DND-41 (cell line): ENCODE measurements around the gene KPRP.

Experiments used
- ATAC-seq: fragments of 200-7000 bp; cut with Tn5 transposase; 3 replicates; pipeline ENCODE4 v1.9.1; 2021; ENCODE audit warnings: low read depth; ENCODE audit not compliant: insufficient read depth
- DNase-seq: peaks from one replicate; pipeline ENCODE4 v3.0.0-alpha.2; 2020
- H2AFZ ChIP-seq: 2 replicates; pipeline ENCODE4 v1.6.0; 2012; ENCODE audit warnings: low read depth, low read length
- H3K27ac ChIP-seq: 2 replicates; pipeline ENCODE4 v1.5.1; 2012; ENCODE audit warnings: low read length, inconsistent platforms
- H3K27me3 ChIP-seq: fragments of 200-600 bp; sonication (generic); 2 replicates; pipeline ENCODE4 v1.6.0; 2012; ENCODE audit warnings: low read length, mild to moderate bottlenecking, inconsistent platforms; ENCODE audit not compliant: insufficient read depth, poor library complexity
- H3K36me3 ChIP-seq: 2 replicates; pipeline ENCODE4 v1.5.1; 2012; ENCODE audit warnings: low read length, inconsistent platforms; ENCODE audit not compliant: insufficient read depth
- H3K4me1 ChIP-seq: 2 replicates; pipeline ENCODE4 v1.5.1; 2012; ENCODE audit warnings: mild to moderate bottlenecking, low read length; ENCODE audit not compliant: insufficient read depth
- H3K4me2 ChIP-seq: 2 replicates; pipeline ENCODE4 v1.6.0; 2012; ENCODE audit warnings: mild to moderate bottlenecking, moderate library complexity, low read length, inconsistent platforms; ENCODE audit not compliant: insufficient read depth
- H3K4me3 ChIP-seq, 2 experiments: fragments of 200-600 bp in 1 of 2; shearing (Covaris generic) in 1 of 2; 2 replicates each; pipeline ENCODE4 v1.5.1; 2012 to 2016; ENCODE audit warnings: inconsistent platforms in 2 of 2, low read length in 2 of 2, mild to moderate bottlenecking in 2 of 2, low read depth in 1 of 2, moderate library complexity in 1 of 2
- H3K79me2 ChIP-seq: 2 replicates; pipeline ENCODE4 v1.6.0; 2012; ENCODE audit warnings: low read length, inconsistent platforms; ENCODE audit not compliant: insufficient read depth
- H3K9ac ChIP-seq: 2 replicates; pipeline ENCODE4 v1.6.0; 2012; ENCODE audit warnings: low read depth, mild to moderate bottlenecking, inconsistent platforms, low read length, moderate library complexity
- H3K9me3 ChIP-seq: 2 replicates; pipeline ENCODE4 v1.5.1; 2012; ENCODE audit warnings: low read length, moderate library complexity, mild to moderate bottlenecking, inconsistent platforms; ENCODE audit not compliant: insufficient read depth, severe bottlenecking
- H4K20me1 ChIP-seq: 2 replicates; pipeline ENCODE4 v1.6.0; 2012; ENCODE audit warnings: low read length; ENCODE audit not compliant: insufficient read depth
- CTCF ChIP-seq: IDR thresholded peaks from 2 replicates; pipeline ENCODE4 v1.5.1; 2012; ENCODE audit warnings: borderline replicate concordance, low read length, moderate library complexity, mild to moderate bottlenecking; ENCODE audit not compliant: poor library complexity, severe bottlenecking; ENCODE audit errors: extremely low read depth
- EZH2 ChIP-seq: IDR thresholded peaks from 3 replicates; pipeline ENCODE4 v1.6.1; 2012; ENCODE audit warnings: borderline replicate concordance, low read depth, mild to moderate bottlenecking, moderate library complexity, low read length, inconsistent platforms; ENCODE audit not compliant: severe bottlenecking

KPRP gene

GRCh38 chr1:152774875-152775274, 17.1 kb downstream of the KPRP start, which contains the start of gene LCE1F:
LCE1F (plus strand) TSS chr1:152775140; CDS start chr1:152776372, 1,232 bp downstream.
- no peaks in the 10 kb centered on the region for H4K20me1 ChIP-seq
- no peaks in the 10 kb centered on the region for H3K36me3 ChIP-seq
- TF ChIP-seq CTCF = no peak
- no peak for TF ChIP-seq EZH2
- no peak within 1 kb of the TSS for H3K4me3 ChIP-seq
- no peaks in the 10 kb centered on the region for H3K9me3 ChIP-seq
- no peak for ATAC-seq
- DNase-seq = no peak
- H2AFZ ChIP-seq = no peak within 1 kb of the TSS
- no peaks in the 10 kb centered on the region for H3K79me2 ChIP-seq
- no peak within 1 kb of the TSS for H3K4me2 ChIP-seq
- no peak within 1 kb of the TSS for H3K27ac ChIP-seq
- peaks cover 3% of the 10 kb centered on the region for H3K27me3 ChIP-seq
- no peak within 1 kb of the TSS for H3K9ac ChIP-seq
- no peaks in the 10 kb centered on the region for H3K4me1 ChIP-seq

GRCh38 chr1:152776361-152776760, 18.5 kb downstream of the KPRP start:
- Histone ChIP-seq H2AFZ (no peak overlapping the region), H3K9me3 (no peaks in the 10 kb centered on the region), H3K27me3 (peaks cover 4% of the 10 kb centered on the region), H4K20me1 (no peaks in the 10 kb centered on the region), H3K4me1 (no peaks in the 10 kb centered on the region), H3K27ac (no peak overlapping the region), H3K4me3 (no peak overlapping the region), H3K9ac (no peak overlapping the region), H3K4me2 (no peak overlapping the region), H3K79me2 (no peaks in the 10 kb centered on the region), H3K36me3 (no peaks in the 10 kb centered on the region)
- no peak for ATAC-seq
- DNase-seq = no peak
- TF ChIP-seq EZH2 = no peak
- TF ChIP-seq CTCF = no peak

DNA sequence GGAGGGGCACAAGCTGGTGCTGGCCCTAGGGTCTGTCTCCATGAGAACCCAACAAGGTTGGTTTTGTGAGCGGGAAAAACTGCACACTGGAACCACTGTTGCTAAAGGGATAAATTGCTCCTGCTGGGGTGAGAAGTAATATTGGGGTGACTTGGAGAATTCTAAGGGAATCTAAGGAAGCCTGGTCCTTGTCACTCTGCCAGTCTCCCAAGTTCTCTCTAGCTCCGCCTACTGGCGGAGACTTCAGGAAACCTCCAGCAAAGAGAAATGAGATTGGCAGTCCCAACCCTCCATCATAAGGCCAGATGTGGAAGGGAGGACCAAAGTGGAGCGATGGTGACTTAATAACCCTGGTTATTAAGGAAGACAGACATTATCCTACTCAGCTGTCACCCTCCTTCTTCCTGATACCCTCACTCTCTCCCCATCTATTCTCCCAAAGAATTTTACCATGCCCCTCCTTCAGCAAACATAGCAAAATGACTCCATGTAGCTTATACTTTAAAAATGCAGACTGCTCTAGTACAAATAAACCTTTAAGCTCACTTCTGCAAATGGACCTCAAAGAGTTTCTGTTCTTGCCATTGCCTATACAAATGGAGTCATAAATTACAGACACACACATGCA, 19.8 kb downstream of the KPRP start:
- DNase-seq (peak; percentile 7), ATAC-seq (no peak)
- H3K4me2 ChIP-seq = no peak overlapping the region
- no peaks in the 10 kb centered on the region for H3K36me3 ChIP-seq
- H3K27ac ChIP-seq = no peak overlapping the region
- no peaks in the 10 kb centered on the region for H4K20me1 ChIP-seq
- no peak overlapping the region for H3K9ac ChIP-seq
- H3K4me1 ChIP-seq = no peaks in the 10 kb centered on the region
- TF ChIP-seq CTCF (peak; percentile 34), EZH2 (no peak)
- H3K4me3 ChIP-seq = no peak overlapping the region
- no peak overlapping the region for H2AFZ ChIP-seq
- no peaks in the 10 kb centered on the region for H3K79me2 ChIP-seq
- H3K9me3 ChIP-seq = no peaks in the 10 kb centered on the region
- peaks cover 4% of the 10 kb centered on the region for H3K27me3 ChIP-seq

DNA sequence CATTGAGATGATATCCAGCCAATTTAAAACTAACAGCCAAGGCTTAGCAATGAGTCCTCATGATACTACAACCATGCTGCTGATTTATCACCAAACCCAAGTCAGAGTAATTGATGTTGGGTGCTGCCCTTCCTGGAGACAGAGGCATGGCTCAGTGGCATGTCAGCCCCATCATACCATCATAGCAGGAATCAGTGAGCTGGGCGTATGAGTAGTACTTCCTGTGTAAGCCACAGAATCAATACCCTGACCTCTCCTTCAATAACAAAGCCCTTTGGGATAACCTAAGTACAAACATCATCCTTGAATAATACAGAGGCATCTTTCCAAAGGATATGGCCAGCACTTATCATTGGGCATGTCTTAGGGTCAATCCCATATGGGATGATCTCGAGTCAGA, 25.3 kb downstream of the KPRP start:
- no peaks in the 10 kb centered on the region for H4K20me1 ChIP-seq
- H3K79me2 ChIP-seq = no peaks in the 10 kb centered on the region
- no peaks in the 10 kb centered on the region for H3K4me1 ChIP-seq
- H3K9me3 ChIP-seq = no peaks in the 10 kb centered on the region
- no peak overlapping the region for H3K27ac ChIP-seq
- no peak for ATAC-seq
- H3K9ac ChIP-seq = no peak overlapping the region
- DNase-seq = no peak
- peaks cover 10% of the 10 kb centered on the region for H3K27me3 ChIP-seq
- no peak for TF ChIP-seq EZH2
- TF ChIP-seq CTCF = no peak
- no peak overlapping the region for H3K4me2 ChIP-seq
- H2AFZ ChIP-seq = no peak overlapping the region
- no peak overlapping the region for H3K4me3 ChIP-seq
- H3K36me3 ChIP-seq = no peaks in the 10 kb centered on the region
